GM12892 (cell line): Measurements from ENCODE around the gene NUMA1.

ENCODE experiments used
- POLR2A ChIP-seq: IDR thresholded peaks from 2 replicates; pipeline ENCODE4 v1.6.1; 2011; ENCODE audit warnings: low read depth, low read length, control low read depth
- POLR2AphosphoS5 ChIP-seq: IDR thresholded peaks from 2 replicates; pipeline ENCODE4 v1.6.1; 2011; ENCODE audit warnings: low read depth, low read length, control low read depth
- TAF1 ChIP-seq: IDR thresholded peaks from 2 replicates; pipeline ENCODE4 v1.6.1; 2011; ENCODE audit warnings: low read depth, mild to moderate bottlenecking, control low read depth, low read length, borderline replicate concordance

DNA sequence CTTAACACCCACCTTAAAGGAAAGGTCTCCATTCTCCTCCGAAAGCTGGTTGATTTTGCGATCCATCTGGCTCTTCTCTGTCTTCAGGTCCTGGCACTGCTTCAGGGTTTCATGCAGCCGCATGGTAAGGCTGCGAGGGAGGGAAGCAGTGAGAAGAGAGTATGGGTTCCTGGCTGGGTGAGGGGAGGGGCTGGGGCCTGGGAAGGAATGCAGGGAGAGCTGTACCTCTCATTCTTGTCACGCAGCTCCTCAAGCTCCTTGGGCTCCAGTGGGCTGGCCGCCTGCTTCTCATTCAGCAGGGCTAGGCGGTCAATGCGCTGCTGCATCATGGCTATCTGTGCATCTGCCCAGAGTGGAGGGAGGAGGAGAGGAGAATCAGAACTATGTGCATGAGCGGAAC, 62.2 kb downstream of the NUMA1 start:
- TF ChIP-seq POLR2A: no peak
- TF ChIP-seq POLR2AphosphoS5: no peak
- no peak for TF ChIP-seq TAF1
